Hematopoietic multipotent progenitor cell treated with erythropoietin and hydrocortisone succinate and interleukin-3 and kit ligand, for 15 days (in vitro differentiated cells): ENCODE data around the gene TCP11L1.

Experiments
- DNase-seq: peaks from one replicate; pipeline ENCODE4 v3.0.0-alpha.2; 2015; ENCODE audit warnings: low spot score

Gene TCP11L1, protein sequence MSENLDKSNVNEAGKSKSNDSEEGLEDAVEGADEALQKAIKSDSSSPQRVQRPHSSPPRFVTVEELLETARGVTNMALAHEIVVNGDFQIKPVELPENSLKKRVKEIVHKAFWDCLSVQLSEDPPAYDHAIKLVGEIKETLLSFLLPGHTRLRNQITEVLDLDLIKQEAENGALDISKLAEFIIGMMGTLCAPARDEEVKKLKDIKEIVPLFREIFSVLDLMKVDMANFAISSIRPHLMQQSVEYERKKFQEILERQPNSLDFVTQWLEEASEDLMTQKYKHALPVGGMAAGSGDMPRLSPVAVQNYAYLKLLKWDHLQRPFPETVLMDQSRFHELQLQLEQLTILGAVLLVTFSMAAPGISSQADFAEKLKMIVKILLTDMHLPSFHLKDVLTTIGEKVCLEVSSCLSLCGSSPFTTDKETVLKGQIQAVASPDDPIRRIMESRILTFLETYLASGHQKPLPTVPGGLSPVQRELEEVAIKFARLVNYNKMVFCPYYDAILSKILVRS

DNA sequence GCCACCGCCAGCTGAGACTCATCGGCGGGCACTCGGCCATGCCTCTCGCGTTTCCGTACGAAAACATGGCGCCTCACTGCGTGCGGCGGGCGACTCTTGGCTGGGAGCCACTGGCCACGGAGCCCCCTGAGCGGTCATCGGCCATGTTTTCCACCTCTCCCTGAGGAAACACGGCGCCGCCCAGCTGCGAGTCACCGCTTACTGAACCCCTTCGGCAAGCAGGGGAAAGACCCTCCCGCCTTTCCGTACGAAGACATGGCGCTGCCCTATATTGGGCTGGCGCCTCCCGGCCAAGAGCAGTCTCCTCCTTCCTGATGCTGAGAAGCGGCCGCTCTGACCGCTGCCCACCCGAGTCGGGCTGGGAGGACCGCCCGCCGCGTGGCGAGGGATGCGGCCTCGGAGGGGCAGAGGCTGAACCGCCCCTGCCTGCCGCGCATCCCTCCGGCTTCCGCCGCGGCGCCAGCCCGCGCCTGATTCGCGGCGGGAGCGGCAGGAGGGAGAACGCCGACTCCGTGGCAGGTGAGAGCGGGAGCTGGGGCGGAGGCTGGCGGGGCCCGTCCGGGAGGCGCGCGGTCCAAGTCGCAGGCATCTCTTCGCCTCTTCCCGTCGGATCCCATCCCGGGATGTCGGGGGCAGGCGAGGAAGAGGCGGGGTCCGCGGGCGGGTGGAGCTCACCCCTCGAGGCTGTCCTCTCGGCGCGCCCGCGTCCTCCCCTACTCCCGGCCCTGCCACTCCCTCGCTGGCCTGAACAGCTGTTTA is at the start of gene TCP11L1:
Gene TCP11L1 (plus strand): TSS at position 299 of the 759 bp plus-strand sequence. CDS start 4,202 bp downstream, outside the sequence.
- peak; percentile 86 for DNase-seq

GRCh38 chr11:32990481-32990880 is 48.9 kb upstream of the TCP11L1 start:
- DNase-seq = no peak

- DNase-seq = no peak
Observed at GRCh38 chr11:32991427-32991826, 47.9 kb upstream of the TCP11L1 start.

DNA sequence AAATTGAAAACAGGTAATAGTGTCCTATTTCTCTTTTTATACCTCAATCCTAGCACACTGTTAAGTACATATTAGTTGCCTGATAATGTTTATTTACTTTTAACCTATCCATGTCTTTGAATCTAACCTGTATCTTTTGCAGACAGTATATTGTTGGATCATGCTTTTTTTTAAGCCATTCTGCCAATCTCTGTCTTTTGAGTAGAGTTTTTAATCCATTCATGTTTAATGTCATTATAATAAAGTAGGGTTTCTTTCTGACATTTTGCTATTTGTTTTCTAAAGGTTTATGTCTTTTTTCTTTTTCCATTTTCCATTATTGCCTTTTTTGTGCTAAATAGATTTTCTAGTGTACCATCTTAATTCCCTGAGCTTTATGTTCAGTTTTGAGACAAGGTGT is 47.5 kb upstream of the TCP11L1 start:
- no peak for DNase-seq

- DNase-seq = no peak
Observed at GRCh38 chr11:33000181-33000580, 39.2 kb upstream of the TCP11L1 start.

- DNase-seq = no peak
Observed at GRCh38 chr11:33001281-33001680, 38.1 kb upstream of the TCP11L1 start.

DNA sequence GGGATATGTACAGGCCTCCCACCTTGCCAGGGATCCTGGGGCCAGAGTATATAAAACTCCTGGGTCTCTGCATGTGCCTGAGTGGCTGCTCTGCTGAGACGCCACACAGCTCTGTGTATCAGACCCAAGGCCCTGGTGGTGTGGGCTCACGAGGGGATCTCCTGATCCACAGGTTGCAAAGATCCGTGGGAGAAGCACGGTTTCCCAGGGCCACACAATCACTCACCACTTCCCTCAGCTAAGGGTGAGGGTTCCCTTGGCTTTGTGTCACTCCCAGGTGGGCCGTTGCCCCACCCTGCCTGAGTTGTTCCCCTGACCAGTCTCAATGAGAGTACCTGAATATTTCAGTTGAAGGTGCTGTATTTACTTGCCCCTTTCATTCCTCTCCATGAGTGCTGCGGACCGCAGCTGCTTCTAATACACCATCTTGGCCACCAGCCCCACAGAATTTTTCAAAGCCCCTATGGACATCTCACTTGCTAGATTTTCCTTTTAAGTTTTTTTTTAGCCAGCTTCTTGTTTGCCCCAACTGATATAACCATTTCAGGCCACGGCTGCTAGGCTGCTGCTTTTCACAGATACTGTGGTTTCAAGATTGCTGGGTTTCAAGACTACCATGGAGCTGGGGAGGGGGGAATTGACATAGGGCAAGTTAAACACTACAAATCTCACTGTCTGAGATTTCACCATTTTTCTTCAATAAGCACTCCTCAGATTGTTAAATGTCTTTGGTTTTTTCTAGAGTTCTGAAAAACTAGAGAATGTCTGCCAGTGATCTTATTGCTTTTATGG is 37.4 kb upstream of the TCP11L1 start:
- DNase-seq = no peak

- DNase-seq = no peak
Observed at GRCh38 chr11:33005175-33005574, 34.2 kb upstream of the TCP11L1 start.

DNA sequence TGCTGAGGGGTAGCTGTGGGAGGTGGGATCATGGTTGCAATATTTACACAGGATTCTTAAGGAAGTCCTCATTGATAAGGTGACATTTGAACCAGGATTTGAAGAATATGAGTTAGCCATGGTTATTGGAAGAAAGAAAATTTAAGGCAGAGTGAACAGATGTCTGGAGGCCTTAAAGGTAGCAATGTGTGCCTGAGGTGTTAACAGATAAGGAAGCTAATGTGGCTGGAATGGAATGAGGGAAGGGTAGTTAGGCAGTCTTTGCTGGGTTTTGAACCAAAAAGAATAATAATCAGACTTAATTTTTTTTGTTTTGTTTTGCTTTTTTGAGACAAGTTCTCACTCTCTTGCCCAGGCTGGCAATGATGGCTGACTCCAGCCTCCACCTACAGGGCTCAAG is 33.4 kb upstream of the TCP11L1 start:
- DNase-seq = no peak

DNA sequence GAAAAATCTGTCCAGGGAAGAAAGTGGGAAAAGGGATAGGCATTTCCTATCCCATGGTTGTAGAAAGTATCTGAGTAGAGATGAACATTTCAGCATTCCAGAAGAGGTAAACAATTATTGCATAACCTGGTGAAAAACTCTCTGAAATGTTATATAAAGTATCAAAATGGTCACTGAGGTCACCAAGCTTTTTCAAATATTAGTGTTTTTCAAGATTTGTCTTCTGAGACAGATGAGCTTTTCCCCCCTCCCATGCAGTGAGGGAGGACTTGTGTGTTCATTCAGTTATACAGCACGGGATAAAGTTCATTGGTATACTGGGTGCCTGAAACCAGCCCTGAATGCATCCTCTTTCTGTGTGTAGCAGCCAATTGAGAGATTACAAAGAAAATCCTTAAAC is 25.6 kb upstream of the TCP11L1 start:
- no peak for DNase-seq

GRCh38 chr11:33015621-33016551 is 23.5 kb upstream of the TCP11L1 start, which contains the start of gene DEPDC7:
DEPDC7 (plus strand) TSS chr11:33015878; CDS start chr11:33015956, 78 bp downstream.
- DNase-seq = peak; percentile 84

GRCh38 chr11:33016654-33017053 is 22.7 kb upstream of the TCP11L1 start:
- no peak for DNase-seq

GRCh38 chr11:33017478-33017877 is 21.9 kb upstream of the TCP11L1 start:
- DNase-seq = no peak

GRCh38 chr11:33017965-33018364 is 21.4 kb upstream of the TCP11L1 start:
- no peak for DNase-seq

- no peak for DNase-seq
Observed at GRCh38 chr11:33018840-33019239, 20.5 kb upstream of the TCP11L1 start.

GRCh38 chr11:33021501-33021900 is 17.9 kb upstream of the TCP11L1 start:
- DNase-seq = no peak

DNA sequence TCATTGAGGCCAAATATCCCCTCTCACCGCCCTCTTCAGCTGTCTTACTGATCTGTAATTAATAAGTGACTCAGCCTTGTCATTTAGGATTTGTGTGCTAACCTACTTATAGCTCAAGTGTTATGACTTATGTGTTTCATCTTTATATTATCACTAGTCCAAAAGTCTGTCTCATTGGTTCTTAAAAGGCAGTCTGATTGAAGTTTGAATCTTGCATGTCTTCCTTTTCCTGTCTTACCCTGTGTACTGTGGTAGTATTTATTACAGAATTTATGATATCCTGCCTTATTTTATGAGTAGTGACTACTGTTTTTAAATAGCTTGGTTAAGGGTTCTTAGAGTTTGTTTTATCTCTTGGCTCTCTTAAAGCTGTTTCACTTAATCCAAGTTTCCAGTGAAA is 17.4 kb upstream of the TCP11L1 start:
- DNase-seq = no peak

- no peak for DNase-seq
Observed at GRCh38 chr11:33025339-33025722, 14.0 kb upstream of the TCP11L1 start.

GRCh38 chr11:33027233-33027632 is 12.1 kb upstream of the TCP11L1 start:
- no peak for DNase-seq

DNA sequence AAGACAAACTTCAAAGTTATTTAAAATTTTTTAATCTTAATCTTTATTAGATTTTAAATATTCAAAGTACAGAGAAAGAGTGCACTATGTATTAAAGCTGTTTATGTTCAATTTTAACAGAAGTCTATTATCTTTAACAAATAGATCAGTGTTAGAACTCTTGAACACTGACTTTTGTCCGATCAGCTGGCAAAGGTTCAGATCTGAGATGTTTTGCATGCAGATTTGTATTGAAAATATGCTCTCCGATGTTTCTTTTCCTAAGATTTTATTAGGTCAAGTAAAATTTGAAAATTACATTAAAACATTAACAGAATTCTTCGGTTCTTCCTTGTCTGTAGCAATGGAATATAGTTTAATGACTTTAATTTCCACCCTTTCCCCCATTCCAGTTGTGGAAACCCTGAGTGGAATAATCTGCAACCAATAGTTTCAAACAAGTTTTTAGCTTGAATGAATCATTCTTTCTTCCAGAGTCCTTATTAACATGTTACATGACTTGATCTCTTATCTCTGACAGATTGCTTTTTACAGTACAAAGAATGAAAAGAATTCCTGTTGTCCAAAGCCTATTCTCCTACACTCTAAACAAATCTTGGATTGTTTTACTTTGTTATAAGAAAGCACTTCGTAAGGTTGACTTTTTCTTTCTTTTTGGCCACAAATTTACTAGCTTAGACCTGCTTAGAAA is 11.4 kb upstream of the TCP11L1 start:
- no peak for DNase-seq

DNA sequence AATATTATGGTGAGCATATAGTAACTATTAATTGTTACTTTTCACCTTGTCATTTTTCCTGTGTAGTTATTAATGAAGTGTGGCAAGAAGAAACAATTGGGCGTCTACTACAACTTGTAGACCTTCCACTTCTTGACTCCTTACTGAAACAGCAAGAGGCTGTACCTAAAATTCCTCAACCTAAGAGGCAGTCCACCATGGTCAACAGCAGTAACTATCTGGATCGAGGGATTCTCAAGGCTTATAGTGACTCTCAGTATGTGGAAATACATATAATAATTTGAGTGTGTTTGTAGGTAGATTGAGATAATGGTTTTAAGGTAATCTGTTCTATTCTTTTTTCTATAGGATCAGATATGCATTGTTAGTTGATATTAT is 10.8 kb upstream of the TCP11L1 start:
- no peak for DNase-seq
